Kidney (tissue), 14 donors: ENCODE measurements around the gene GPRIN3. TPM values are rescaled to one million over a fixed set of nuclear protein-coding genes. Genes with fewer than 3 reads are reported as not detected.
A peak's percentile ranks its signal among the peaks of the same experiment; 100 is the strongest.

Source experiments
- DNase-seq, 5 donors: peaks; one replicate each; pipeline ENCODE4 v3.0.0-alpha.2; 2013 to 2020
- FAIRE-seq: peaks from 2 replicates; lab custom pipeline; 2012; peaks lifted over from hg19 to GRCh38; lab: Jason Lieb, UNC
- H3K27ac ChIP-seq, 2 donors: one replicate each; pipeline ENCODE4 v1.7.0; 2013; ENCODE audit warnings: low read depth in 2 of 2, low read length in 2 of 2, inconsistent platforms in 1 of 2
- H3K27me3 ChIP-seq: one replicate; pipeline ENCODE4 v1.7.1; 2013; ENCODE audit warnings: low read length, inconsistent platforms; ENCODE audit not compliant: control insufficient read depth, insufficient read depth
- H3K36me3 ChIP-seq, 3 donors: one replicate each; pipeline versions ENCODE4 v1.7.0 to v1.7.1; 2013; ENCODE audit warnings: low read length in 3 of 3, control low read depth in 1 of 3, inconsistent platforms in 1 of 3; ENCODE audit not compliant: insufficient read depth in 3 of 3, control insufficient read depth in 2 of 3
- H3K4me1 ChIP-seq, 3 donors: one replicate each; pipeline versions ENCODE4 v1.7.0 to v1.7.1; 2013; ENCODE audit warnings: low read length in 3 of 3, inconsistent platforms in 1 of 3, low read depth in 1 of 3; ENCODE audit not compliant: control insufficient read depth in 2 of 3, insufficient read depth in 2 of 3
- H3K4me3 ChIP-seq, 3 donors: one replicate each; pipeline versions ENCODE4 v1.7.0 to v1.8.1; 2013; ENCODE audit warnings: low read length in 3 of 3, control low read depth in 1 of 3, inconsistent platforms in 1 of 3
- H3K9ac ChIP-seq, 3 donors: one replicate each; pipeline versions ENCODE4 v1.7.0 to v1.7.1; 2013; ENCODE audit warnings: low read length in 3 of 3, control low read depth in 1 of 3, inconsistent platforms in 1 of 3
- H3K9me3 ChIP-seq, 3 donors: one replicate each; pipeline versions ENCODE4 v1.7.0 to v1.7.1; 2013; ENCODE audit warnings: low read length in 3 of 3, control low read depth in 1 of 3, inconsistent platforms in 1 of 3; ENCODE audit not compliant: control insufficient read depth in 2 of 3, insufficient read depth in 1 of 3
- CTCF ChIP-seq: IDR thresholded peaks from 3 replicates; pipeline ENCODE4 v1.5.1; 2012; ENCODE audit warnings: mild to moderate bottlenecking, moderate library complexity, borderline replicate concordance; ENCODE audit not compliant: insufficient read depth; ENCODE audit errors: extremely low read depth
- intact Hi-C: fragments of 100-400 bp; cut with DNase I; formaldehyde crosslinking; loops from one replicate; pipeline ENCODE4 v1.11.1; 2022
- polyA plus RNA-seq: library from polyadenylated mRNA; stranded (reverse); fragments of 350-450 nt; fragmentation: Illumina TruSeq; extraction: RNeasy Lipid Tissue Mini Kit (QIAGEN cat#74804); gene quantifications from one replicate; pipeline ENCODE4 v1.2.3, GENCODE V29; 2014; ENCODE audit warnings: low read depth, low replicate concordance; ENCODE audit not compliant: insufficient read depth
- total RNA-seq: library from RNA; stranded (reverse); fragmentation: NEBNext Ultra II Directional; extraction: Animal tissue kit (Norgen Biotek cat#: 25700); gene quantifications from one replicate; pipeline ENCODE4 v1.2.1, GENCODE V29; 2021
- donor health status: control.
- donor health status: control.
- donor health status: control.
- donor health status: control.
- donor health status: control.
- donor health status: DM: yes; HTN: yes; CAD: no.
- donor health status: Normal renal cell carcinoma (clear cell type).

Gene GPRIN3
- total and polyA plus RNA-seq, 2 donors from 2014 or later = 2.2 to 15.2 TPM

GRCh38 chr4:89253311-89253710 is 54.3 kb downstream of the GPRIN3 start:
- Histone ChIP-seq H3K27ac (no peak overlapping the region), H3K27me3 (no peaks in the 10 kb centered on the region), H3K4me1 (peaks cover 0 to 13% (median 0%) of the 10 kb centered on the region in 3 donors), H3K9ac (no peak overlapping the region), H3K4me3 (no peak overlapping the region), H3K36me3 (peaks cover 0 to 12% (median 10%) of the 10 kb centered on the region in 3 donors), H3K9me3 (no peaks in the 10 kb centered on the region)
- no peak for TF ChIP-seq CTCF
- DNase-seq (no peak), FAIRE-seq (no peak)
- intact Hi-C loops = no loop called here

- H3K36me3 ChIP-seq = peaks cover 0 to 16% (median 10%) of the 10 kb centered on the region in 3 donors
- no peak overlapping the region for H3K27ac ChIP-seq
- H3K9ac ChIP-seq = no peak overlapping the region
- FAIRE-seq (peak; percentile 25), DNase-seq (no peak)
- peaks cover 0 to 12% (median 0%) of the 10 kb centered on the region in 3 donors for H3K4me1 ChIP-seq
- no peak for TF ChIP-seq CTCF
- intact Hi-C loops = no loop called here
- no peaks in the 10 kb centered on the region for H3K27me3 ChIP-seq
- no peak overlapping the region for H3K4me3 ChIP-seq
- no peaks in the 10 kb centered on the region for H3K9me3 ChIP-seq
Measured at GRCh38 chr4:89251396-89251795, 56.2 kb downstream of the GPRIN3 start.

- peaks cover 0 to 16% (median 10%) of the 10 kb centered on the region in 3 donors for H3K36me3 ChIP-seq
- H3K9ac ChIP-seq = no peak overlapping the region
- H3K9me3 ChIP-seq = no peaks in the 10 kb centered on the region
- intact Hi-C loops = no loop called here
- TF ChIP-seq CTCF = no peak
- H3K4me1 ChIP-seq = peaks cover 0 to 12% (median 0%) of the 10 kb centered on the region in 3 donors
- no peak overlapping the region for H3K27ac ChIP-seq
- no peak overlapping the region for H3K4me3 ChIP-seq
- no peaks in the 10 kb centered on the region for H3K27me3 ChIP-seq
- FAIRE-seq (no peak), DNase-seq (peak in 1 of 5 donors; percentile 43)
Measured at GRCh38 chr4:89249716-89250361, 57.8 kb downstream of the GPRIN3 start.

- Histone ChIP-seq H3K4me3 (no peak overlapping the region), H3K9ac (no peak overlapping the region), H3K9me3 (no peaks in the 10 kb centered on the region), H3K27me3 (no peaks in the 10 kb centered on the region), H3K36me3 (peaks cover 0 to 16% (median 10%) of the 10 kb centered on the region in 3 donors), H3K4me1 (peaks cover 0 to 12% (median 0%) of the 10 kb centered on the region in 3 donors), H3K27ac (no peak overlapping the region)
- FAIRE-seq = no peak
- TF ChIP-seq CTCF = no peak
- intact Hi-C loops = no loop called here
- DNase-seq = no peak
Measured at GRCh38 chr4:89249313-89249712, 58.3 kb downstream of the GPRIN3 start.
